Tongue (tissue), 2 donors: ENCODE measurements around the gene OTP. TPM values are rescaled to one million over a fixed set of nuclear protein-coding genes. Genes with fewer than 3 reads are reported as not detected.

Experiments
- DNase-seq: peaks from one replicate; pipeline ENCODE4 v3.0.0-alpha.2; 2015
- total RNA-seq: library from RNA; depleted of rRNA; stranded (reverse); fragments of >200 nt; gene quantifications from one replicate; pipeline ENCODE4 v1.2.3, GENCODE V29; 2014

OTP gene
- total RNA-seq, 1 donor from 2014 or later = not detected

- DNase-seq = no peak
These were observed 2.3 kb upstream of the OTP start for GRCh38 chr5:77640589-77641396.

GRCh38 chr5:77638763-77639671 is 504 bp upstream of the OTP start:
- peak; percentile 48 for DNase-seq

- DNase-seq = peak; percentile 25
These were observed 1.1 kb downstream of the OTP start for GRCh38 chr5:77637170-77637997.

GRCh38 chr5:77636641-77637169 is 1.8 kb downstream of the OTP start:
- no peak for DNase-seq

DNA sequence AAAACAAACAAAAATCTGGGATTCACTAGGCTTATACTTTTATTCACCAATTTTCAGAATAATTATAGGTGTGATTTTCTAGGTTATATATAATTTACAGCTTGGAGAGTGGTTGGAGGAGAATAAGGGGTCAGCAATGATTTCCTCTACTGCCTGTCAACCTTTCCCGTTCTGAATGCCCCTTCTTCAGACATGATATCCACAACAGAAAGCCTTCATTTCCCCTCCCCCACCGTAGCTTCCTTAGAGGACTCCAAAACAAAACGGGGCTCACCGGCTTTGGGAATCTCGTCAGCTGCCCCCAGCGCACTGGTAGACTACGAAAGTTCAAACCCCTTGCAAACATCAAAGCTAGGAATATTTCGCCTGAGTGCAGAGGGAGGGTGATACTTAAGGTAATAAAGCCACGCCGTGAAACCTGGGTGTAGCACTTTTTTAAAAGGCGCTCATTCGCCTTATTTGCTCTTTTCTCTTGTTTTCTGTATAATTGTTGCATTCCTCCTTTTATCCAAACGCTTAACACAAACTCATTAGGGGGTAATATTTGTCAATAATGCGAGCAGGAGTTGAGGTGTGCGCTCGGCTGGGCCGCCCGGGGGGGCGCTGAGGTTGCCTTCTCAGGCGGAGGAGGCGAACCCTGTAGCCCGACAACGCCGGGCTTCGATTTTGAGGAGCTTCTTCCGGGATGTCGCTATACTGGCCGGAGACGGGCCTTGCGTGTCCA is 2.4 kb downstream of the OTP start:
- no peak for DNase-seq

GRCh38 chr5:77635067-77635916 is 3.2 kb downstream of the OTP start:
- DNase-seq = peak; percentile 51

DNA sequence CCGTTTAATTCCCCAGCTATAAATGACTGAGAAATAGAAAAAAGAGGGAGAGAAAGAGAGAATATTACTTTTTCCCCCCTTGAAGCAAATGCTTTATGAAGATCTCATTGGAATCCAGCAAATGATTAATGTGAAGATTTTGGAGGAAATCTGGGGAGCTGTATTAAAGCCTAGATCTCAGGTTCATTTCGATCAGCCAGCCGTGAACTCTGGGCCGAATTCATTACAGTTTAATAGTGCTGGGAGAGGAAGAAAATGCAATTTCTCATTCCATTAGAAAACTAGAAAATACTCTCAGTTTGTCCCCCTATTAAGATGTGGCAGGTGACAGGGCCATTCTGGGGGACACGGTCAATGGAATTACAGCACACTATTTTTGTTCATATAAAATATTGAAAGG is 4.8 kb downstream of the OTP start:
- DNase-seq = no peak

- peak; percentile 17 for DNase-seq
These were observed 5.3 kb downstream of the OTP start for GRCh38 chr5:77633207-77633675.

- DNase-seq = no peak
These were observed 5.8 kb downstream of the OTP start for GRCh38 chr5:77632526-77633206.

- DNase-seq = peak; percentile 72
These were observed 8.3 kb downstream of the OTP start for GRCh38 chr5:77630114-77630680.

DNA sequence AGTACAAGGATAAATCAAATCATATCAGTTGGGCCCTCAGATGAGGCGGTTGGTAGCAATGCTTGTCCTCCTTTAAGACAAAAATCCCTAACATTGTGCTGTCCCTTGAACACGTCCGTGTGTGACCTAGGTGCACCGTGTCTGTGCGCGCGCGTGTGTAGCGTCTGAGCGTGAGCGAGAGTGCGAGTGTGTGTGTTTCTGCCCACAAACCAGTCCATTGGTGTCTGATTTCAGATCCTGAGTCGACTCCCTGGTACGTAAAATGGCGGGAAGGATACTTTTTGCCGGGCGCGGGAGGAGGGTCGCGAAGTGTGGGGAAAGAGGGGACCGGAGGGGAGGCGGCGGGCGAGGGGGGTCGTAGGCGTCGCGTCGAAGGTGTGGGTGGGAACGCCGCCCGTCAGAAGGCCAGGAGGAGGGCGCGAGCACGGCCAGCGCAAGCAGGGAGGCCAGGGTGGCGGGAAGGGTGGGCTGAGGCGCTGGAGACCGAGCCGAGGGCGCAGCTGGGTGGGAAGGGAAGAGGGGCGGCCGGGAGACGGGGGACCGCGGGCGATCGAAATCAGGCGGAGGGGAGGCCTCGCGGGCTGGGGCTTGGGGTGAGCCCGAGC is 8.9 kb downstream of the OTP start:
- DNase-seq = peak; percentile 26

- peak; percentile 28 for DNase-seq
These were observed 9.5 kb downstream of the OTP start for GRCh38 chr5:77628840-77629508.

DNA sequence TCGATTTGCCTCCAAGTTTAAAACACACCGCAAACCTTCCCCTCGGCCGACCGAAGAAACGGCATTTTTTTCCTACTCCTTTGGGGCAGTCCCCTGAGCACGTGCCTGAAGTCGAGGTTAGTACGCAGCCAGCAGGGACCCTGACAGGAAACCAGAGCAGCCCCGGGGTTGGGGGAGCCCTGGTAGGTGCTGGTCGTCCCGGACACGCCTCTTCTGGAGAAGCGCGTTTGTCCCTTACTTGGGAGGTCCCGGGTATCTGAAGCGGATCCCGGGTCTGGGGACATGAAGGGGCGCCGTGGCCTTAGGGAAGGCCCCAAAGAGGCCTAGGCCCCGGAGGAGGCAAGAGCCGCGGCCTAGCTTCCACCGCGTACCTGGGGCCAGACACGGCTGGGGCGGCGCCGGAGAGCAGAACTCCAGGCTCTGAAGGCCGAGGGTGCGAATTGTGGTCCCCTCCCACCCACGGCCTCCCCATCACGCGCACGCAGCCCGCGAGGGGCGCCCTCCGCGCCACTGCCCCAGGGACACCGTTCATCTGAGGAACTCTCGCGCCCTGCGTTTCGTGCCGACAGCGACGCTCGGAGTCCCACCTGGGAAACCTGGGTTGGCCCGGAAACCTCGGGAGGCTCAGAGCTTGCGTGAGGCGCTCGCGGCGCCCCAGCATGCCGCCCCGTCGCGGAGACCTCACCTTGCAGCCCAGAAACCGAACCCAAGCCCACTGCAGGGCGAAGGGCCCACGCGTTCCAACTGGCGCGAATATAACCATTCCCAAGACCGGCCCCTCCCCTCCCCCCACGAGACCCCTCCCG is 10.4 kb downstream of the OTP start:
- no peak for DNase-seq

GRCh38 chr5:77623203-77623740 is 15.2 kb downstream of the OTP start:
- DNase-seq = no peak

DNA sequence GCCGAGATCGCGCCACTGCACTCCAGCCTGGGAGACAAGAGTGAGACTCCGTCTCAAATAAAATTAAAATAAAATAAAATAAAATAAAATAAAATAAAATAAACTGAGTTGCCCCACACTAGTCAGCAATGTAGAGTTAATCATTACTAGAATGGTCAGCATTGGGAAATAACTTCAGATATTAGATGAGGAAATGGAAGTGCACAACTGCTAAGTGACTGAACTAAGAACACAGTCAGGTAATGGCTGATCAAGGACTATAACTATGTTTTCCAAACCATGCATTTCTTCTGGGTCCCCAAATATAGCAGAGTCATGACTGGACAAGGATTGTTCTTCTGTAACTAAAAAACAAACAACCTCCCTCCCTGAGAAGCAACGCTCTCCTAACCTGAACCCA is 17.1 kb downstream of the OTP start:
- DNase-seq = no peak

GRCh38 chr5:77620405-77620804 is 18.1 kb downstream of the OTP start:
- no peak for DNase-seq

DNA sequence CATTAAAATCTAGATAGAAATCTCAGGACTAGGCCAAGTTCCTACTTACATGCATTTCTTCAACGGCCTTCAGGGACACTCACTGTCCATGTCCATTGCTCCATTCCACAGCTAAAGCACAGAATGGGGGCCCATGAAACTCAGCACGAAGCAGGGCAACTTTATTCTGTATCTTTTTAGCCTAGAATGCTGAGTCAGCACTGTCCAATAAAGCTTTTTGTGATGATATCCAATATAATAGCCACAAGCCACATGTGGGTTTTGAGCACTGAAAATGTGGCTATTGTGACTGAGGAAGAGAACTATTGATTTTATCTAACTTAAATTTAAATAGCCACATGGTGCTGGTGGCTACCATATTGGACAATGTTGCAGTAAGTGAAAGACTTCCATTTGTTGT is 21.6 kb downstream of the OTP start:
- DNase-seq = no peak
